ENCODE data around the gene RBM17. TPM values are rescaled to one million over a fixed set of nuclear protein-coding genes. Genes with fewer than 3 reads are reported as not detected.
A peak's percentile ranks its signal among the peaks of the same experiment; 100 is the strongest.

Gene RBM17
- total and polyA plus RNA-seq, 4 donors: 65.5 to 103 (median 80.6) TPM

DNA sequence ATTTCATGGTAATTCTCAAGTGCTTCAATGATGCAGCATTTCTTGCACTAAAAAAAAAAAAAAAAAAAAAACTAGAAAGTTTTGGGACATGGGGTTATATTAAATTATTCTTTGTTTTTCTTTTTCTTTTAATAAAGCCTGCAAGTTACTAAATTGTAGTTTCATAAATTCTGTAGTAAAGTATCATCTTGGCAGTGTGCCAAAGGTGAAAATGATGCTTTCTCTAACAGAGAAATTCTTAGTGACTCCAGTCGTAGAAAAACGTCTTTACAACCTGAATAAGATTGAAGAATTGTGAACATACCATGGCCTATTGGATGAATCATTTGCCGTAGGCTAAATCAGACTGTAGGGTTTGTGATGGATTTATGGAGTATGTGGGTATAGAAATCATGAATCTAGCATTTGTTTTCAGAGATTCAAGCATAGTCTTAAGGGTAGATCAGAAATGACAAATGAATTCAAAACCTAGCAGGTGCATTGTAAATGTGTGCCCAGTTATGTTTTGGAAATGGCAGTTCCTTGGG lies 27.1 kb downstream of the RBM17 start:
- 87 to 89% methylated on average over 3 of the region's 3 CpGs for WGBS, 2 donors
- no peak overlapping the region for H3K4me3 ChIP-seq
- peaks cover 0 to 9% (median 2%) of the 10 kb centered on the region in 5 donors for H3K4me1 ChIP-seq (ENCODE audit: control insufficient read depth in 5 of 5, insufficient read depth in 5 of 5, low read length in 5 of 5)
- ATAC-seq (ENCODE audit: insufficient read depth, low FRiP score): no peak
- TF ChIP-seq, protein P1, sequence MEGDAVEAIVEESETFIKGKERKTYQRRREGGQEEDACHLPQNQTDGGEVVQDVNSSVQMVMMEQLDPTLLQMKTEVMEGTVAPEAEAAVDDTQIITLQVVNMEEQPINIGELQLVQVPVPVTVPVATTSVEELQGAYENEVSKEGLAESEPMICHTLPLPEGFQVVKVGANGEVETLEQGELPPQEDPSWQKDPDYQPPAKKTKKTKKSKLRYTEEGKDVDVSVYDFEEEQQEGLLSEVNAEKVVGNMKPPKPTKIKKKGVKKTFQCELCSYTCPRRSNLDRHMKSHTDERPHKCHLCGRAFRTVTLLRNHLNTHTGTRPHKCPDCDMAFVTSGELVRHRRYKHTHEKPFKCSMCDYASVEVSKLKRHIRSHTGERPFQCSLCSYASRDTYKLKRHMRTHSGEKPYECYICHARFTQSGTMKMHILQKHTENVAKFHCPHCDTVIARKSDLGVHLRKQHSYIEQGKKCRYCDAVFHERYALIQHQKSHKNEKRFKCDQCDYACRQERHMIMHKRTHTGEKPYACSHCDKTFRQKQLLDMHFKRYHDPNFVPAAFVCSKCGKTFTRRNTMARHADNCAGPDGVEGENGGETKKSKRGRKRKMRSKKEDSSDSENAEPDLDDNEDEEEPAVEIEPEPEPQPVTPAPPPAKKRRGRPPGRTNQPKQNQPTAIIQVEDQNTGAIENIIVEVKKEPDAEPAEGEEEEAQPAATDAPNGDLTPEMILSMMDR (IDR thresholded peaks at IDR 0.05; ENCODE audit: control extremely low read depth, extremely low read depth): no peak
- H3K27ac ChIP-seq (ENCODE audit: low read depth in 1 of 2, low read length in 1 of 2): no peak overlapping the region
- H3K27me3 ChIP-seq (ENCODE audit: control insufficient read depth in 3 of 3, insufficient read depth in 3 of 3, low read length in 2 of 3): no peaks in the 10 kb centered on the region
- peaks cover 21 to 42% (median 24%) of the 10 kb centered on the region in 4 donors for H3K36me3 ChIP-seq (ENCODE audit: control insufficient read depth in 4 of 4, insufficient read depth in 4 of 4, low read length in 4 of 4)
- H3K9ac ChIP-seq (ENCODE audit: insufficient read depth in 1 of 2, low read length in 2 of 2): no peak overlapping the region
- H3K9me3 ChIP-seq (ENCODE audit: control insufficient read depth in 4 of 4, insufficient read depth in 3 of 4, low read length in 3 of 4): no peaks in the 10 kb centered on the region
- DNase-seq: no peak

DNA sequence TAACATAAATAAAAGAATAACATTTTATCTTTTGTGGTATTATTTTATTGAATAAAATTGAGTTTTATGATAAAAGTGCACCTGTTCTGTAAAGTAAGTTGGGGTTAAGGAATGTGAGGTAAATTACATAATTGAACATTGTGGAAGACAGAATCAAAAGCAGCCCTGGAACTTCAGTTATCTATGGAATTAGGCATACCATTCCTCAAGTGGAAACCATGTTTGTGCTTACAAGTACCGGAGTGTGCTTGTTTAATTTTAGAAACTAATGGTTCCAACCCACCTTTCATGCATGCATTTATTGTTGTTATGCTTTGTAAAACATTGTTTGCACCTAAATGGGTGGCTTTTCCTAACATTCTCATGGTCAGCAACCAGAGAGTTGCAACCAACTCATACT lies 28.0 kb downstream of the RBM17 start:
- TF ChIP-seq, protein P1 (IDR thresholded peaks at IDR 0.05; ENCODE audit: control extremely low read depth, extremely low read depth): no peak
- no peak for ATAC-seq (ENCODE audit: insufficient read depth, low FRiP score)
- H3K4me3 ChIP-seq: no peak overlapping the region
- DNase-seq: no peak
- H3K27ac ChIP-seq (ENCODE audit: low read depth in 1 of 2, low read length in 1 of 2): no peak overlapping the region
- H3K9ac ChIP-seq (ENCODE audit: insufficient read depth in 1 of 2, low read length in 2 of 2): no peak overlapping the region
- peaks cover 0 to 9% (median 3%) of the 10 kb centered on the region in 5 donors for H3K4me1 ChIP-seq (ENCODE audit: control insufficient read depth in 5 of 5, insufficient read depth in 5 of 5, low read length in 5 of 5)
- WGBS, 2 donors: 72 to 89% methylated on average over 1 of the region's 1 CpG
- H3K36me3 ChIP-seq (ENCODE audit: control insufficient read depth in 4 of 4, insufficient read depth in 4 of 4, low read length in 4 of 4): peaks cover 19 to 37% (median 24%) of the 10 kb centered on the region in 4 donors
- no peaks in the 10 kb centered on the region for H3K27me3 ChIP-seq (ENCODE audit: control insufficient read depth in 3 of 3, insufficient read depth in 3 of 3, low read length in 2 of 3)
- H3K9me3 ChIP-seq (ENCODE audit: control insufficient read depth in 4 of 4, insufficient read depth in 3 of 4, low read length in 3 of 4): no peaks in the 10 kb centered on the region

DNA sequence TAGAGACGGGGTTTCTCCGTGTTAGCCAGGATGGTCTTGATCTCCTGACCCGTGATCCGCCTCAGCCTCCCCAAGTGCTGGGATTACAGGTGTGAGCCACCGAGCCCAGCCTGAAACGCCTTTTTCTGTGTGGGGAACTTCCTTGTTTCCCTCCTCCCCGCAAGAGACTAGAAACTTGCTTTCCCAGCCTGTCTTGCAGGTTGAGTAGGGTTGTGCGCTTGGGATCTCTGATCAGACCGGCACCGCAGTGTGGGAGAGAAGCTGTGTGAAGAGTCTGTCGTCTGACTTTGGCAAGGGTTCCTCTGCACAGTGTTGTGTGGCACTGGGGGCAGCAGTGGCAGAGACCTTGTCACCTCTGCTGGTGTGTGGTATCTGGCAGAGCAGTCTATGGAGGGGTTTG lies 28.9 kb downstream of the RBM17 start:
- H3K27ac ChIP-seq (ENCODE audit: low read depth in 1 of 2, low read length in 1 of 2): no peak overlapping the region
- no peaks in the 10 kb centered on the region for H3K9me3 ChIP-seq (ENCODE audit: control insufficient read depth in 4 of 4, insufficient read depth in 3 of 4, low read length in 3 of 4)
- no peak overlapping the region for H3K4me3 ChIP-seq
- no peaks in the 10 kb centered on the region for H3K27me3 ChIP-seq (ENCODE audit: control insufficient read depth in 3 of 3, insufficient read depth in 3 of 3, low read length in 2 of 3)
- peaks cover 0 to 9% (median 3%) of the 10 kb centered on the region in 5 donors for H3K4me1 ChIP-seq (ENCODE audit: control insufficient read depth in 5 of 5, insufficient read depth in 5 of 5, low read length in 5 of 5)
- no peak overlapping the region for H3K9ac ChIP-seq (ENCODE audit: insufficient read depth in 1 of 2, low read length in 2 of 2)
- 86 to 96% methylated on average over 11 of the region's 11 CpGs for WGBS, 2 donors
- H3K36me3 ChIP-seq (ENCODE audit: control insufficient read depth in 4 of 4, insufficient read depth in 4 of 4, low read length in 4 of 4): peaks cover 14 to 28% (median 18%) of the 10 kb centered on the region in 4 donors
- TF ChIP-seq, protein P1 (IDR thresholded peaks at IDR 0.05; ENCODE audit: control extremely low read depth, extremely low read depth): no peak
- DNase-seq: no peak
- no peak for ATAC-seq (ENCODE audit: insufficient read depth, low FRiP score)

DNA sequence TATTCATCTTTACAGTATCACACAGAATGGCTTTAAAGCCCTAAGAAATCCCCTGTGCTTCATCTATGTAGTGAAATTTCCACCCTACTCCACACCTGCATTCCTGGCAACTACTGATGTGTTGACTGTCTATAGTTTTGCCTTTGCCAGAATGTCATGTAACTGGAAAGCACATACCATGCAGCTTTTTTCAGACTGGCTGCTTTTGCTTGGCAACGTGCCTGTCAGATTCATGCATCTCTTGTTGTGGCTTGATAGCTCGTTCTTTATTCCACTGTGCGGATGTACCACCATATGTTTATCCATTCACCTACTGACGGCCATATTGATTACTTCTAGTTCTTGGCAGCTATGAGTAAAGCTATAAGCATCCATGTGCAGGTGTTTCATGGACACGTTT lies 30.6 kb downstream of the RBM17 start:
- peak in 2 of 3 donors; percentile 20 to 32 for DNase-seq
- H3K27me3 ChIP-seq (ENCODE audit: control insufficient read depth in 3 of 3, insufficient read depth in 3 of 3, low read length in 2 of 3): no peaks in the 10 kb centered on the region
- H3K9ac ChIP-seq (ENCODE audit: insufficient read depth in 1 of 2, low read length in 2 of 2): no peak overlapping the region
- TF ChIP-seq, protein P1 (IDR thresholded peaks at IDR 0.05; ENCODE audit: control extremely low read depth, extremely low read depth): no peak
- no peak overlapping the region for H3K27ac ChIP-seq (ENCODE audit: low read depth in 1 of 2, low read length in 1 of 2)
- no peak overlapping the region for H3K4me3 ChIP-seq
- peaks cover 7 to 12% (median 11%) of the 10 kb centered on the region in 4 donors for H3K36me3 ChIP-seq (ENCODE audit: control insufficient read depth in 4 of 4, insufficient read depth in 4 of 4, low read length in 4 of 4)
- H3K9me3 ChIP-seq (ENCODE audit: control insufficient read depth in 4 of 4, insufficient read depth in 3 of 4, low read length in 3 of 4): no peaks in the 10 kb centered on the region
- WGBS, 2 donors: 68 to 73% methylated on average over 5 of the region's 5 CpGs
- no peak for ATAC-seq (ENCODE audit: insufficient read depth, low FRiP score)
- H3K4me1 ChIP-seq (ENCODE audit: control insufficient read depth in 5 of 5, insufficient read depth in 5 of 5, low read length in 5 of 5): peaks cover 0 to 16% (median 6%) of the 10 kb centered on the region in 5 donors
